ENCODE data around the gene ZNF567.

ZNF567 gene

DNA sequence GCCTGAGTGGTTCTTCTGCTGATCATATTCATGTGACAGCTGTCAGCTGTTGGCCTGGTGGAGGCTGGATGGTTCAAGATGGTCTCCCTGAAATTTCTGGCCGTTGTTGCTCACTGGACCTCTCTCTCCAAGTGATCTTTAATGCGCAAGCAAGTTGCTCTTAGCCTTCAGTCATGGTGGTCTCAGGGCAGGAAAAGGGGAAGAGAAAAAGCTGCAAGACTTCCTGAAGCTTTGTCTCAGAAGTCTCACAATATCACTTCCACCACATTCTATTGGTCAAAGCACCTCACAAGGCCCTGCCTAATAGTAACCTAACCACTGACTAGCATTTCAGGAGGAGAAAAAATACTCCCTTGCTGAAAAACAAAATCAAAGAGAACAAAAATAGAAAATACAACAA, 1.6 kb upstream of the ZNF567 start:
- TF ChIP-seq POLR2AphosphoS5 (IDR thresholded peaks at IDR 0.05; ENCODE audit: low read depth, low read length) (no peak), SIN3A (IDR thresholded peaks at IDR 0.05; ENCODE audit: borderline replicate concordance, insufficient read depth, low read length) (no peak), TAF1 (IDR thresholded peaks at IDR 0.05; ENCODE audit: borderline replicate concordance, insufficient read depth, low read length) (no peak), FOXP2 (optimal IDR thresholded peaks at IDR 0.05; ENCODE audit: borderline replicate concordance, extremely low read depth, extremely low read length, insufficient read depth) (no peak)
- TF ChIP-seq, protein P1, sequence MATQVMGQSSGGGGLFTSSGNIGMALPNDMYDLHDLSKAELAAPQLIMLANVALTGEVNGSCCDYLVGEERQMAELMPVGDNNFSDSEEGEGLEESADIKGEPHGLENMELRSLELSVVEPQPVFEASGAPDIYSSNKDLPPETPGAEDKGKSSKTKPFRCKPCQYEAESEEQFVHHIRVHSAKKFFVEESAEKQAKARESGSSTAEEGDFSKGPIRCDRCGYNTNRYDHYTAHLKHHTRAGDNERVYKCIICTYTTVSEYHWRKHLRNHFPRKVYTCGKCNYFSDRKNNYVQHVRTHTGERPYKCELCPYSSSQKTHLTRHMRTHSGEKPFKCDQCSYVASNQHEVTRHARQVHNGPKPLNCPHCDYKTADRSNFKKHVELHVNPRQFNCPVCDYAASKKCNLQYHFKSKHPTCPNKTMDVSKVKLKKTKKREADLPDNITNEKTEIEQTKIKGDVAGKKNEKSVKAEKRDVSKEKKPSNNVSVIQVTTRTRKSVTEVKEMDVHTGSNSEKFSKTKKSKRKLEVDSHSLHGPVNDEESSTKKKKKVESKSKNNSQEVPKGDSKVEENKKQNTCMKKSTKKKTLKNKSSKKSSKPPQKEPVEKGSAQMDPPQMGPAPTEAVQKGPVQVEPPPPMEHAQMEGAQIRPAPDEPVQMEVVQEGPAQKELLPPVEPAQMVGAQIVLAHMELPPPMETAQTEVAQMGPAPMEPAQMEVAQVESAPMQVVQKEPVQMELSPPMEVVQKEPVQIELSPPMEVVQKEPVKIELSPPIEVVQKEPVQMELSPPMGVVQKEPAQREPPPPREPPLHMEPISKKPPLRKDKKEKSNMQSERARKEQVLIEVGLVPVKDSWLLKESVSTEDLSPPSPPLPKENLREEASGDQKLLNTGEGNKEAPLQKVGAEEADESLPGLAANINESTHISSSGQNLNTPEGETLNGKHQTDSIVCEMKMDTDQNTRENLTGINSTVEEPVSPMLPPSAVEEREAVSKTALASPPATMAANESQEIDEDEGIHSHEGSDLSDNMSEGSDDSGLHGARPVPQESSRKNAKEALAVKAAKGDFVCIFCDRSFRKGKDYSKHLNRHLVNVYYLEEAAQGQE (IDR thresholded peaks at IDR 0.05; ENCODE audit: insufficient read depth in 1 of 2, low read depth in 2 of 2, low read length in 2 of 2): no peak

DNA sequence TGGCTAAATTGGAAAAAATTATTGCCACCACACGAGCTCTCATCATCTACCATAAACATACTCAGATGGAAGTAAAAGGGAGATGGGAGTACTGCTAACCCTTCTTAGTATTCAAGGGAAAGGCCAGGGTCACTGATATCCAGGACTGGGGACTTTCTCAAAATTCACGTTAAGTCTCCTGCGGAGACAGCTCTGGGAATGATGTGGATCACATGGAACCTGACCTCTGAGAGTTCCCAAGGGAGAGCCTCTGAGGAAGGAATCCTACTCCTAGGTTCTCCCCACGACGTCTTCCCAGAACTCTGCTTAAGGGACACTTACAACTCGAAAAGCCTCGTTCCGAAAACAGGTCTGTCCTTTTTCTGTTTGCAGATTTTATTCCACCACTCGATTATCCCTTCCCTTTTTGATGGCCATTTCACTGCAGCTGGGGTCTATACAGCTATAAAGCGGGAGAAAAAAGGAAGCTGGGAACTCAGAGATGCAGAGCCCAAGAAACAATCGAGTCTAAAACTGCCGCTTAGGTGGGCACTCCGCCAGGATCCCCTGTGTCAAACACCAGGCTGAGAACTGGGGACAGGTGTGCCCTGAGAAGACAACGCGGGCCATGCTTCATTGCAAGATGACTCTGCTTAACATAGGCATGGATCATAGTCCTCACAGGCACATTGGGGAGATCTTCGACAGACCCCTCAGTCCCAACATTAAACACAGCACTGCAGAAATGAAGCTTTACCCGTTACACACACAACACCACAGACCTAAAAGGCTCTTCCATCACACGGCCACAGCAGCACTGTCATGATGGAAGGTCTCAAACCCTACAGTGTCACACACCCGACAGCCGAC, 823 bp upstream of the ZNF567 start:
- no peak for TF ChIP-seq POLR2AphosphoS5 (IDR thresholded peaks at IDR 0.05; ENCODE audit: low read depth, low read length)
- TF ChIP-seq, protein P1 (IDR thresholded peaks at IDR 0.05; ENCODE audit: insufficient read depth in 1 of 2, low read depth in 2 of 2, low read length in 2 of 2): no peak
- no peak for TF ChIP-seq SIN3A (IDR thresholded peaks at IDR 0.05; ENCODE audit: borderline replicate concordance, insufficient read depth, low read length)
- no peak for TF ChIP-seq FOXP2 (optimal IDR thresholded peaks at IDR 0.05; ENCODE audit: borderline replicate concordance, extremely low read depth, extremely low read length, insufficient read depth)

DNA sequence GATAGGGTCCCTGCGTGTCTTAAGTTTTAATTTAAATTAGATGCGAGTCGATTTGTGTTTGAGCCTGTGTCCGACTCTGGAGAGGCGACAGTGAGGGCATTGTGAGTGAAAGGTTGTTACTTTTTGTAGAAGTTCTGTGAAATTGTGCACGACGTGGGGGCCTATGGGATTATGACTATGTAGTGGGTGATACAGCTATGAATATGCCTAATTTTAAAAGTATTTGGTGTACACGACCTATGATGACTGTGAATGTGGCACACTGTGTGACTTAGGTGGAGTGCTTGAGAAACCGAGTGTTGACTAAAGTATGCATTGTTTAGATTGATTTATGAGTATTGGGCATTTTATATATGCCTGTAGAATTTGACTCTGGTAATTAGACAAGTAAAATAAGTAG, 646 bp downstream of the ZNF567 start:
- TF ChIP-seq POLR2AphosphoS5 (IDR thresholded peaks at IDR 0.05; ENCODE audit: low read depth, low read length): no peak
- no peak for TF ChIP-seq TAF1 (IDR thresholded peaks at IDR 0.05; ENCODE audit: borderline replicate concordance, insufficient read depth, low read length)
- TF ChIP-seq, protein P1 (IDR thresholded peaks at IDR 0.05; ENCODE audit: insufficient read depth in 1 of 2, low read depth in 2 of 2, low read length in 2 of 2): no peak
- TF ChIP-seq SIN3A (IDR thresholded peaks at IDR 0.05; ENCODE audit: borderline replicate concordance, insufficient read depth, low read length): no peak
- no peak for TF ChIP-seq FOXP2 (optimal IDR thresholded peaks at IDR 0.05; ENCODE audit: borderline replicate concordance, extremely low read depth, extremely low read length, insufficient read depth)

DNA sequence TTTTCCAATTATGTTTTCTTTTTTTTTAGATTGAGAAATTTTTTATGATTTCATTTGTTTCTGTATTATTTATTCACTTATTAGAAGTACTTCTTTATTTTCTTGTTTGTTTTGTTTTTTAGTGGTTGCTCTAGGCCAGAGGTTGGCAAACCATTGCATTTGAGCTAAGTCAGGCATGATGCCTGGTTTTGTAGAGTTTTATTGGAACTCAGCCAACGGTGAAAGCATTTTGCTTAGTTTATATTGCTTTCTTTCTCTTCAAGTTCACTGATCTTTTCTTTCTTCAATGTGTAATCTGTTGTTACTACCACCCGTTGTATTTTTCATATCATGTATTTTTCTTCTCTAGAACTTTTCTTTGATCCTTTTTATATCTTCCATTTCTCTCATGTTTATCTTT, 19.7 kb downstream of the ZNF567 start:
- TF ChIP-seq POLR2AphosphoS5 (IDR thresholded peaks at IDR 0.05; ENCODE audit: low read depth, low read length) (no peak), TAF1 (IDR thresholded peaks at IDR 0.05; ENCODE audit: borderline replicate concordance, insufficient read depth, low read length) (no peak), FOXP2 (optimal IDR thresholded peaks at IDR 0.05; ENCODE audit: borderline replicate concordance, extremely low read depth, extremely low read length, insufficient read depth) (no peak), SIN3A (IDR thresholded peaks at IDR 0.05; ENCODE audit: borderline replicate concordance, insufficient read depth, low read length) (no peak)
- TF ChIP-seq, protein P1 (IDR thresholded peaks at IDR 0.05; ENCODE audit: insufficient read depth in 1 of 2, low read depth in 2 of 2, low read length in 2 of 2): no peak
